A549 treated with Mapracorat at 1 μM for 4 hours (cell line): Measurements from ENCODE around the gene PLXNC1. TPM values are rescaled to one million over a fixed set of nuclear protein-coding genes. Genes with fewer than 3 reads are reported as not detected.

Source experiments
- total RNA-seq: library from RNA; stranded (reverse); fragments of 200-300 nt; extraction: Qiagen RNA extraction; gene quantifications from 5 replicates; pipeline ENCODE4 v1.2.3, GENCODE V29; 2022

The PLXNC1 gene
- total RNA-seq: 0.03 to 0.23 TPM (median 0.11 TPM) in 5 replicates

GRCh38 chr12:94147991-94148738, at the start of gene PLXNC1:
Gene PLXNC1 (plus strand): TSS chr12:94148577. CDS start chr12:94148972, 395 bp downstream.

